ENCODE data around the gene SIAH3.

SIAH3 gene, protein sequence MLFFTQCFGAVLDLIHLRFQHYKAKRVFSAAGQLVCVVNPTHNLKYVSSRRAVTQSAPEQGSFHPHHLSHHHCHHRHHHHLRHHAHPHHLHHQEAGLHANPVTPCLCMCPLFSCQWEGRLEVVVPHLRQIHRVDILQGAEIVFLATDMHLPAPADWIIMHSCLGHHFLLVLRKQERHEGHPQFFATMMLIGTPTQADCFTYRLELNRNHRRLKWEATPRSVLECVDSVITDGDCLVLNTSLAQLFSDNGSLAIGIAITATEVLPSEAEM

GRCh38 chr13:45851171-45851921 lies at the start of gene SIAH3:
TSS of gene SIAH3 (minus strand) at chr13:45851753. CDS start at chr13:45851629, 124 bp downstream.
- ATAC-seq = peak; percentile 90
- TF ChIP-seq, protein P1, sequence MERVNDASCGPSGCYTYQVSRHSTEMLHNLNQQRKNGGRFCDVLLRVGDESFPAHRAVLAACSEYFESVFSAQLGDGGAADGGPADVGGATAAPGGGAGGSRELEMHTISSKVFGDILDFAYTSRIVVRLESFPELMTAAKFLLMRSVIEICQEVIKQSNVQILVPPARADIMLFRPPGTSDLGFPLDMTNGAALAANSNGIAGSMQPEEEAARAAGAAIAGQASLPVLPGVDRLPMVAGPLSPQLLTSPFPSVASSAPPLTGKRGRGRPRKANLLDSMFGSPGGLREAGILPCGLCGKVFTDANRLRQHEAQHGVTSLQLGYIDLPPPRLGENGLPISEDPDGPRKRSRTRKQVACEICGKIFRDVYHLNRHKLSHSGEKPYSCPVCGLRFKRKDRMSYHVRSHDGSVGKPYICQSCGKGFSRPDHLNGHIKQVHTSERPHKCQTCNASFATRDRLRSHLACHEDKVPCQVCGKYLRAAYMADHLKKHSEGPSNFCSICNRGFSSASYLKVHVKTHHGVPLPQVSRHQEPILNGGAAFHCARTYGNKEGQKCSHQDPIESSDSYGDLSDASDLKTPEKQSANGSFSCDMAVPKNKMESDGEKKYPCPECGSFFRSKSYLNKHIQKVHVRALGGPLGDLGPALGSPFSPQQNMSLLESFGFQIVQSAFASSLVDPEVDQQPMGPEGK (CRISPR knock-in tag; IDR thresholded peaks at IDR 0.05; ENCODE audit: borderline replicate concordance) = no peak

DNA sequence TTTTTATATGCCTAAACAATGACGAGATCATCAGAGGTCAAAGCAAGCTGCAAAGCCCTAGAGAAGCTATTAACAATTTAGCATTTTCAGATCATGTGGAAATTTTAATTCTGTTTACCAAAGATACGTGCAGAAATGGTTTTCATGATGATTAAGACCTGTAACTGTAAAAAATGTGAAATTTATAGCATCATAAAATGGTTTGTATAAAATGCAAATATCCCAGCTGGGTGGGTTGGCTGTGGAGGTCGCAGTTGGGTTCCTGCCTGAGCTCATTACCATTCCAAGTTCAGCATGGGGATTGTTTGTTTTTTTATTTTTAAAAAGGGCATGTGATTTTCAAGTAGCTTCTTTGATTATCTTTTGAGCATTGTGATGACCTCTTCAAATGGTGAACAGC lies 47.9 kb upstream of the SIAH3 start:
- ATAC-seq = no peak
- TF ChIP-seq, protein P1 (CRISPR knock-in tag; IDR thresholded peaks at IDR 0.05; ENCODE audit: borderline replicate concordance) = no peak
- TF ChIP-seq BACH2 (CRISPR knock-in tag; IDR thresholded peaks at IDR 0.05; ENCODE audit: borderline replicate concordance) (no peak), ISL1 (CRISPR knock-in tag; IDR thresholded peaks at IDR 0.05) (no peak), ZFP30 (CRISPR knock-in tag; IDR thresholded peaks at IDR 0.05) (no peak), ZNF8 (CRISPR knock-in tag; IDR thresholded peaks at IDR 0.05) (no peak), OSR1 (CRISPR knock-in tag; IDR thresholded peaks at IDR 0.05) (no peak), TCF4 (CRISPR knock-in tag; IDR thresholded peaks at IDR 0.05; ENCODE audit: borderline replicate concordance) (no peak), ZFP3 (CRISPR knock-in tag; IDR thresholded peaks at IDR 0.05) (no peak), ZNF70 (CRISPR knock-in tag; IDR thresholded peaks at IDR 0.05) (no peak), SNAI2 (CRISPR knock-in tag; IDR thresholded peaks at IDR 0.05) (no peak), ZC3H10 (CRISPR knock-in tag; IDR thresholded peaks at IDR 0.05) (no peak), TOX (CRISPR knock-in tag; IDR thresholded peaks at IDR 0.05; ENCODE audit: borderline replicate concordance) (no peak), PPARA (CRISPR knock-in tag; IDR thresholded peaks at IDR 0.05; ENCODE audit: borderline replicate concordance) (no peak)
- TF ChIP-seq, protein P2, sequence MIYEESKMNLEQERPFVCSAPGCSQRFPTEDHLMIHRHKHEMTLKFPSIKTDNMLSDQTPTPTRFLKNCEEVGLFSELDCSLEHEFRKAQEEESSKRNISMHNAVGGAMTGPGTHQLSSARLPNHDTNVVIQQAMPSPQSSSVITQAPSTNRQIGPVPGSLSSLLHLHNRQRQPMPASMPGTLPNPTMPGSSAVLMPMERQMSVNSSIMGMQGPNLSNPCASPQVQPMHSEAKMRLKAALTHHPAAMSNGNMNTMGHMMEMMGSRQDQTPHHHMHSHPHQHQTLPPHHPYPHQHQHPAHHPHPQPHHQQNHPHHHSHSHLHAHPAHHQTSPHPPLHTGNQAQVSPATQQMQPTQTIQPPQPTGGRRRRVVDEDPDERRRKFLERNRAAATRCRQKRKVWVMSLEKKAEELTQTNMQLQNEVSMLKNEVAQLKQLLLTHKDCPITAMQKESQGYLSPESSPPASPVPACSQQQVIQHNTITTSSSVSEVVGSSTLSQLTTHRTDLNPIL (CRISPR knock-in tag; IDR thresholded peaks at IDR 0.05; ENCODE audit: low read depth) = no peak
- TF ChIP-seq, protein P3, sequence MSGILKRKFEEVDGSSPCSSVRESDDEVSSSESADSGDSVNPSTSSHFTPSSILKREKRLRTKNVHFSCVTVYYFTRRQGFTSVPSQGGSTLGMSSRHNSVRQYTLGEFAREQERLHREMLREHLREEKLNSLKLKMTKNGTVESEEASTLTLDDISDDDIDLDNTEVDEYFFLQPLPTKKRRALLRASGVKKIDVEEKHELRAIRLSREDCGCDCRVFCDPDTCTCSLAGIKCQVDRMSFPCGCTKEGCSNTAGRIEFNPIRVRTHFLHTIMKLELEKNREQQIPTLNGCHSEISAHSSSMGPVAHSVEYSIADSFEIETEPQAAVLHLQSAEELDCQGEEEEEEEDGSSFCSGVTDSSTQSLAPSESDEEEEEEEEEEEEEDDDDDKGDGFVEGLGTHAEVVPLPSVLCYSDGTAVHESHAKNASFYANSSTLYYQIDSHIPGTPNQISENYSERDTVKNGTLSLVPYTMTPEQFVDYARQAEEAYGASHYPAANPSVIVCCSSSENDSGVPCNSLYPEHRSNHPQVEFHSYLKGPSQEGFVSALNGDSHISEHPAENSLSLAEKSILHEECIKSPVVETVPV (CRISPR knock-in tag; IDR thresholded peaks at IDR 0.05) = no peak

DNA sequence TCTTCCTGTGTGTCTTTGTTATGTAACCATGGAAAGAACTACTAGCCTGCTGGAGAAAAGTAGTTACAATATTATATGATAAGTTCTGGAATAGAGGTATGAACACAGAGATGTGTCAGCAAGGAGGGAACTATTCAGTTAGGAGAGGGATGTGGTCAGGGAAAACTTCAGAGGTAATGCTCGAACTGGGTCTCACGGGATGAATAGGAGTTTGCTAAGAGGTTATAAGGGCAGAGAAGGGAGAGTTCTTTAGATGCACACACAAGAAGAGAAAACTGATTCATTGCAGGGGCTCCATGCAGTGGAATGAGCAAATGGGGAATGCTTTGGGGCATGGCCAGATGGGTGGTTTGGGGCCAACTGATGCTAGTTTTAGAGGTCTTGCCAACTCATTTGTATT lies 46.0 kb upstream of the SIAH3 start:
- no peak for ATAC-seq
- TF ChIP-seq ZFP3 (CRISPR knock-in tag; IDR thresholded peaks at IDR 0.05) (peak; percentile 92), ESRRG (CRISPR knock-in tag; IDR thresholded peaks at IDR 0.05) (no peak), GLIS3 (CRISPR knock-in tag; IDR thresholded peaks at IDR 0.05) (no peak), ISL1 (CRISPR knock-in tag; IDR thresholded peaks at IDR 0.05) (no peak)

GRCh38 chr13:45896285-45896684 lies 44.7 kb upstream of the SIAH3 start:
- TF ChIP-seq TSHZ2 (CRISPR knock-in tag; IDR thresholded peaks at IDR 0.05) = no peak
- TF ChIP-seq CSDC2 (CRISPR knock-in tag; IDR thresholded peaks at IDR 0.05) = no peak
- ATAC-seq = no peak
